ENCODE results near the gene TBC1D14.

The TBC1D14 gene

DNA sequence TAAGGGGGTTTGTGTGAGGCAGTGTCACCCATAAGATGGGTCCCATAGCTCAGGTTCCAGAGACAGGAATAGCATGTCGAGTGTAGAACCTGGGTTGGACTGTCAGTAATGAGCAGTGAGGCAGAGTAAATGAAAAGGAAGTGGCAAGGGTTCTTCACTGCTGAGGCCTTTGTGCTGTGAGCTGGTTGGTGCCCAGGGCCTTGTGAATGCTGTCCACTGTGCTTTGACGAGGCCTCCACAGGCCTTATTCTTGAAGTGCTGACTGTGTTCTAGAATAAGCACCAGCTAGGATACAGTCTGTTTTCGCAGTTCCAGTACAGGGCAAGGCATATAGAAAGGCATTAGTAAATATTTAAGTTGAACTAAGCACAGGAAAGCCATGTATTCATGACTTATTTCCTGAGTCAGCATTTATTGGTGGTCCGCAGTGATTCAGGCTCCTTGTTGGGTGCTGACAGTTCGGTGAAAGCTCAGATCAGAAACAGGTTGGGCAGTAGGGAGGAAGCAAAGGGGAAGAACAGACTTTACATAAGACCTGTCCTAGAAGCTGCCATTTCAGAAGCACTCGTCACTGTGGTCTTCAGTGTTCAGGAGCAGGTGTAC is 107.9 kb downstream of the TBC1D14 start:
- DNase-seq (ENCODE audit: low spot score), result no peak
- no peak for FAIRE-seq

DNA sequence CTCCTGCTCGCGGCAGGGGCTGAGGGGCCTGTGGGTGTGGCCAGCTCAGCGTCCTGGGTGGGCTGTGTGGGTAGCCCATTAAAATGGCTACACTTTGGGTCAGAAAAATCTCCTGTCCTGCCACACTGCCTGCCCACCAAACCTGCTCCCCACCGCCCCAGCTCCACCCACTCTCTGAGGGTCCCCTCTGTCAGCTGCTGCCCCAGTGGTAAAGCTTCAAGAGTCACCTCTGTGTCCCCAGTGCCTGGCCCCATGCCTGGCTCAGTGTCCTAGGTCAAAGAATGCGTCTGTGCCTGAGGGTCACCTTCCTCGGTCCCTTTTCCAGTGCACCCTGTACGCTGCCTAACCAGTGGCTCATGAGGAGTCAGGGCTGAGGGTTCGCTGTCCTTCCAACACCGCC is 108.7 kb downstream of the TBC1D14 start:
- DNase-seq (ENCODE audit: low spot score), result no peak
- FAIRE-seq, result no peak

DNA sequence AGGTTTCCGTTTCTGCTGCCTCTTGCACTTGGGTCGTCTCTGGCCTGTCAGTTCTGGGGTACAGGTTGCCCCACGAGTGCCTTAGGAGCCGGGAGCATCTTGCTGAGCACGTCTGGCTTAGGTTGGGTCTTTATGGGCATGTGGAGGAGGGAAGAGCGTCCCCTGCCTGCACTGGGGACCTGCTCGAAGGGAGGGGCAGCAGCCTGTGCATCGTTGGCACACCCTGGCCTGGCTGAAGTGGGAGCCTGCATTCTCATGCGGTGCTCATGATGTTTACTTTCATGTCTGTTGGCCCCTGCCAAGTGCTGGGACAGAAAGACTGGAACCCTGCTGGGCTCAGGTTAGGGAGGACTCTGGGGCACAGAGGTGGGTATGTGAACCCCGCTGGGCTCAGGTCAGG is 109.7 kb downstream of the TBC1D14 start:
- no peak for DNase-seq (ENCODE audit: low spot score)
- no peak for FAIRE-seq

DNA sequence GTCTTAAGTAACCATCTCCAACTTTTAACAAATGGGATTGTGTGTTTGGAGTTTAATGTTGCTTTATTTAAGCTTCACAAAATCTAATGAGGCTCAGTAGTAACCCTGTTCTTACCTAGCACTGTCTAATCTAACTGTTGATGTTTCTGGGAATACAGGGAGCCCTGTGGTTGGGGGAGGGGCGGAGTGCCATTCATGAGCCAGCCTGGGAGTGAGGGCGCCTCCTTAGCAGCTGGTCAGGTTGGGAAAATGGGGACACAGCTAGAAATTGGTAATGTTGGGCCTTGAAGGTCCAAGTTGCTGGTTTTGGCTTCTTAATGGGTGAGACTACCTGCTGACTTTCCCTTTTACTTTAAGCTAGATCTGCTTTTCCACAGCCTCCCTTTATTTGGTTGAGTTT is 110.7 kb downstream of the TBC1D14 start:
- FAIRE-seq, result no peak

DNA sequence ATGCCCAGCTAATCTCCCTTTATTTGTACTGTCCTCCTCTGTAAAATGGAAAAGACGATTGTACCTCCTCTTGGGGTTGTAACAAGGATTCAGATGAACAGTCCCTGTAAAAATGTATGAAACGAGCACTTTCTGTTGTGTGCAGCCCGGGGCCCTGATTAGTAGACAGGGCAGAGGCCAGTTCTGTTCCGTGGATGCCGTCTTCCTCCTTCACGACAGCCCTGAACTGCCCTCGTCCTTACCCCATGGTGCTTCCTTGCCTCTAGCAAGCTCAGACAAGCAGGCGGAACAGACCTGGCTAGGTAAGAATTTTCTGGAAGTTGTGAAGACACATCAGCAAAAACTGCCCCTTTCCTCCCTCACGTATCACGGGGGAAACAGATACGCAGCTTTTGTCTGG is 111.2 kb downstream of the TBC1D14 start:
- no peak for DNase-seq (ENCODE audit: low spot score)
- FAIRE-seq, result no peak

More for the DNA sequence above, 110.7 kb downstream of the TBC1D14 start:
- DNase-seq (ENCODE audit: low spot score), result no peak

DNA sequence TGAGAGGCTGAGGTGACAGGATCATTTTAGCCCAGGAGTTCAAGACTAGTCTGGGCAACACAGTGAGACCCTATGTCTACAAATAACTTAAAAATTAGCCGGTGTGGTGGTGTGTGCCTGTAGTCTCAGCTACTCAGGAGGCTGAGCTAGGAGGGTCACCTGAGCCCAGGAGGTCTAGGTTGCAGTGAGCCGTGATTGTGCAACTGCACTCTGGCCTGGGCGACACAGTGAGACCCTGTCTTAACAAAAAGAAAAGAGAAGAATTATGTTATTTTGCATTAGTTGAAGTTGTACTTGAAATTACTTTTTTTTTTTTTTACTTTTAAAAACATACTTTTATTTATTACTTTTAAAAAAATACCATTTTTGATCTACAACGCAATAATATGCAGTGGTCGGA is 111.7 kb downstream of the TBC1D14 start:
- DNase-seq (ENCODE audit: low spot score) (no peak), FAIRE-seq (no peak)

DNA sequence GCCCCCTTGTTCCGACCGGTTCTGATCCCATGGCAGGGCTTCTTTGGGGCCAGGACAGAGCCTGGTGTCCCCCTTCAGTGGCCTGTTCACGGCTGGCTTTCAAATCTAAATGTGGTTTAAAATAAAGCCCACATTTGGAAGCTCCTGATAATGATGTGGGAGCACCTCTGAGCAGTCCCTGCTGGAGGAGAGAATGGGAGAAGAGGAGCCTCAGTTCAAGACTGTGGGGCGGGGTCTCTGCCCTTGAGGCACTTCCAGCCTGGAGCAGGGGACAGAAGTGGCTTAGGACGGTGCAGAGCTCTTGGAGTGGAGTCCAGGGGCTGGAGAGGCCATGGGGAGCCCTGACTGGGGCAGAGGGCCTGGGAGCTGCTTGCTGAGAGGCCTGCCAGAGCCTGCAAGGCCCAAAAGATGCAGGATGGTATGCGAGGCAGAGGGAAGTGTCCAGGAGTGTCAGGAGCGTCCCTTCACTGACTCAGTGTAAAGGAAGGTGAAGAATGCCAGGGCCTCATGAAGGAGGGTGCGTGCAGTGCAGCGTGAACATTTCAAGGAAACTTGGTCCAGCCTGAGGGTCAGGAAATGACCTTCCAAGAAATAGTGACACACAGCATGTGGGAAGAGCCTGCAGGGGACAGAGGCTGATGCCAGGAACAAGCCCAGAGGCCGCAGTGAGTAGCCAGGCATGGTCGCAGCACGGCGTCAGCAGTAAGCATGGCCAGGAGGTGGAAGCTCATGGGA is 112.5 kb downstream of the TBC1D14 start:
- DNase-seq (ENCODE audit: low spot score) (peak; percentile 62), FAIRE-seq (no peak)

DNA sequence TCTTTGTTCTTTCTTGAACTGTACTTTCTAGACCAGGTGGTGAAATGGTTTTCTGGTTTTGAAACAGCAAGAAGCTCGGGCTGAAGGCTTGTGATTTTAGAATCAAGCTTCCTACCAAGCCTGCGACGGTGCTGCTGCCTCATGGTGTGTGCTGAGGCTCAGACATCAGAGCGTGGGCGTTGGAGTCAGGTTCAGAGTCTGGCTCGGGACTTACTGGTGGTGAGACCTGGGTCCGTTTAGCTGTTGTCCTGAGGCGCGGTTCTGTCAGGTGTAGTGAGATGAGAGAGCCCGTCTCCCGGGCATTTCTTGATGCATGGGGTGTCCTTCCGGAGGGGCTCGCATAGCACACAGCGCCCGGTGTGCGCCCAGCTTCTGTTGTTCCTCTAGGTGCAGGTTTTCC is 113.9 kb downstream of the TBC1D14 start:
- FAIRE-seq (no peak), DNase-seq (ENCODE audit: low spot score) (no peak)

DNA sequence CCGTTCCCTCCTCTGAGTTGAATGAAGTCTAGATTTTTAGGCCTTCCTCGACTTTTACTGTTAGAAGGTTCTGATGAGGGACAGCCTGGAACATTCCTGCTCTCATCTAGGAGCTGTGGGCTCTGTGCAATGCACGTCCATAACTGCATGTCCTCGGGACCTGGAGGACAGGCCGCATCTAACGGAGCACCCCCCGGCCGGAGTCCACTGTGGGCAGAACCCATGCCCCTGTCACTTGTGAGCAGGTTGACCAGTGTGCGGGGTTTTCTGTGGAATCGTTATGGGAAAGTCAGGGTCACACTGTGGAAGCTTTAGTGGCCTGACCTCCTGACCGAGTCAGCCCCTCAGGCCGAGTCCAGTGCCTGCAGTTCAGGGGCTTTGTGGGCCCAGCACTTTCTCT is 114.3 kb downstream of the TBC1D14 start:
- DNase-seq (ENCODE audit: low spot score) (no peak), FAIRE-seq (no peak)

DNA sequence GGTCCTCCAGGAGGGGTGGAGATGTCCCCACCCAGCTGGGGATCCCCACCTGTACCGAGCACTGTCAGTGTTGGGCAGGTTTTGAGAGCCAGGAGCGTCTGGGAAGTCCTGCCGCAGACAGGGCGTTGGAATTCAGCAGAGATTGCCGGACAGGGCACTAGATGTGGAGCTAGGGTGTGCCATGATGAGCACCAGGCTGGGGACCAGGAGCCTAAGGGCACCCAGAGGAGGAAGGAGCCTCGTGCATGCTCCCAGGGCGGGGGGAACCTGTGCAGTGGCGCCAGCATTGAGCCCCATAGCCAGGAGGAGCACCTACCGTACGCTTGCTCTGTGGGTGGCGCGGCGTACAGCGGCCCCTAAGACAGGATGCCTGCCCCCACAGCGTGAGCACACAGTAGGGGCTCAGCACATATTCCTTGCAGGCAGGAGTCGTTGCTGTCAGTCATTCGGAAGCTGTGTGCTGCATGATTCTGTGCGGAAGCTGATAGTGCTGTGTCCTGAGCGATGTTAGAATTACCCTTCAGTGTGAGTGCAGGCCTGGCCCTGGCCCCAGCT is 114.8 kb downstream of the TBC1D14 start:
- no peak for DNase-seq (ENCODE audit: low spot score)
- no peak for FAIRE-seq

DNA sequence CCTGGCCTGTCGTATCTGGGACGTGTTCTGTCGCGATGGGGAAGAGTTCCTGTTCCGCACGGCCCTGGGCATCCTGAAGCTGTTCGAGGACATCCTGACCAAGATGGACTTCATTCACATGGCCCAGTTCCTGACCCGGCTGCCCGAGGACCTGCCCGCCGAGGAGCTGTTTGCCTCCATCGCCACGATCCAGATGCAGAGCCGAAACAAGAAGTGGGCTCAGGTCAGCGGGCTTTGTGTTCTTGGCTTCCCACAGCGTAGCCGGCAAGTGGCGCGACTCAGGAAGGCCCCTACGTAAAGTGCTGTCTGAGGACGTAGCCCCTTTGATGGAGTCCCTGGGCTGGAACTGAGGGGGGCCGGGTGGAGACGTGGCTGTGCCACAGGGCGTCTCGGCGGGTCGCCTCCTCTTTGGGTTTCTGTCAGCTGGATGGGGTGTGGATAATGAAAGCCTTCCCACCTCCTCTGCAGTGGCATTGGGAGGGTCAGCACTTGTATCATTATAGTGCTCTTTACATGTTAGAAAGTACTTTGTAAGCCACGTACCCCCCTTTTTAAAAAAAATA is 115.5 kb downstream of the TBC1D14 start:
- FAIRE-seq (no peak), DNase-seq (ENCODE audit: low spot score) (no peak)

DNA sequence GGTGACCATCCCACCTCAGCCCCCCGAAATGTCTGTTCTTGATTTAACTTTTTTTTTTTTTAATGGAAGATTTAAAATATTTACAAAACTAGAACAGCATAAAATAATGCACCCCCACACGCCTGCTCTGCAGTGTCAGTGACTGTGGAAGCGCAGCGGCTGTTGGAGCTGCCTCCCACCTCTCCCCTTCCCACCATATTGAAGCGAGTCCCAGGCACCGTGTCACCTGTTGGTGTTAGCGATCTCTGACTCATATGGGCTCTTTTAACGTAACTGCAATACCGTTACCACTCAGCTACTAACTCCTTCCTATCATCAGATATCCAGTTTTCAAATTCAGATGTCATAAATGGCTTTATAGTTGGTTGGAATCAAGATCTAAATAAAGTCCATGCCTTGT is 116.5 kb downstream of the TBC1D14 start:
- no peak for DNase-seq (ENCODE audit: low spot score)
- no peak for FAIRE-seq

DNA sequence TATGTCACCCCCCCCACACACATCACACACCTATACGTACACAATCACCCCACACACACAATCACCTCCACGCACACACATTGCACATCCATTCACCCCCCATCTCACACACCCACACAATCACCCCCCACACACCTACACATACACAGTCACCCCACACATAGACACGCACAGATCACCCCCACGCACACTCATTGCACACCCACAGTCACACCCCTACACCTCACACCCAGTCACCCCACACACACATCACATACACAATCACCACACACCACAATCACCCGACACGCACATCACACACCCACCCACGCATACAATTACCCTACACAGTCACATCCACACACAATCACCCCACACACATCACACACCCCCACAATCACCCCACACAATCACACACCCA is 117.7 kb downstream of the TBC1D14 start:
- DNase-seq (ENCODE audit: low spot score), result no peak
- peak; percentile 65 for FAIRE-seq

DNA sequence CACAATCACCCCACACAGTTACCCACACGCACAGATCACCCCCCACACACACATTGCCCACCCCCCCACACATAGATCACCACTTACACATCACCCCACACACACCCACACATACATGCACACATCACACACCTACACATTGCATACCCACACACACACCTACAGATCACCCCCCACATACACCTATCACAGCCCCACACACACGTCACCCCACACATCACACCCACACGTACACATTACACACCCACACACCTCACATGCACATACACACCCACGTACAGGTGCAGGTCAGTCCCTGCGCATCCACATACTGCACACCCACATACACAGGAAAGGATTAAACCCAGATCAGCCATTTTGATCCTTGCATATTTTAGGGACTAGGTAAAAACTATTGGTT is 118.3 kb downstream of the TBC1D14 start:
- DNase-seq (ENCODE audit: low spot score) (no peak), FAIRE-seq (peak; percentile 86)

DNA sequence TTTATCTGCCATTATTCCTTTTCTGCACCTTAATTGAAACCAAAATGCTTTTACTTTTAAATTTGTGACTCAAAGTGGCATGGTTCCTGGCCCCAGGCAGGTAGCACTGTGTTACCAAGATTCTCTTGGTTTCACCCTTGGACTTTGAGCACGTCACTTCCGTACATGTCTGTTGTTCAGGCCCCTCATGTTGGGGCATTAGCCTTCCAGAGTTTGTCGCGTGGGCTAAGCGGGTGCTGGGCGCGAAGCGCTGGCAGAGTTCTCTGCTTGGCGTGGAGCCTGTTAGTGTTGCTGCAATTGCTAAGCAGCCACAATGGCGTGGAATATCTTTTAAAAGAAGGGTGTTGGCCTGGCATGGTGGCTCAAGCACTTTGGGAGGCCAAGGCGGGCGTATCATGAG is 119.6 kb downstream of the TBC1D14 start:
- no peak for DNase-seq (ENCODE audit: low spot score)
- no peak for FAIRE-seq

DNA sequence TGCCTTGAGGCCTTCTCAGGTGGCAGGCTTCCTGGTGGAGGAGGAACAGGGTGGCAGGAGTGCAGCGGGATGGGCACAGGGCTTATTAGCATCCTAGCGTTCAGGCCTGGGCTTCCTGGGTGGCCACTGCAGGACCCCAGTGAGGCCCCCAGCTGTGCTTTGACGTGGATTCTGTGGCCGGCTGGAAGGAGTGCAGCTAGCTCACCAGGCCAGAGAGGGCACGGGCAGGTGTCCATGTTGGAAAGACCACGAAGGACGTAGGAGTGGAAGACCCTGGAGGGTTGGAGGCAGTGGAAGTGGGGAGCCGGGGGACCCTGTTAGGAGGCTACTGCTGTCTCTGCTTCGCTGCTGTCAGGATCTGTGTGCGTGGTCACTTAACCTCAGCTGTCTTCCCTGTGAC is 120.3 kb downstream of the TBC1D14 start:
- FAIRE-seq, result no peak
- DNase-seq (ENCODE audit: low spot score), result no peak

DNA sequence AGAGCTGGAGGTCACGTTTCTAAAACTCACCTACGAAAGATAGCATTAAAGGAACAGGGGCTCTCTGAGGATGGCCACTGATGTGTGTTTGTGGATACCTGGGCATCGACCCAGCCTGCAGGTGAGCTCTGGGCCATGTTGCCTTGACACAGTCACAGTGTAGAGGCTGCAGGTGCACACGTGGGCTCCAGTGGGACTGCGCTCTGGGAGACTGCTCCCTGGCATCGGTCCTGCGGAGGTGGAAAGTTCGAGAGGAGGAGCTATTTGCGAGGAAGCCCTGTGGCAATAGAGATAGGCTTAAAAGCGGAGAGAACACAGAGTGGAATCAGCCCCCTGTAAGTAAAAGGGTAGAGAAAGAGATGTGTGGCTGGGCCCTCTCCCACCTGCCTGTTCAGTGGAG is 121.2 kb downstream of the TBC1D14 start:
- no peak for DNase-seq (ENCODE audit: low spot score)
- FAIRE-seq, result no peak

DNA sequence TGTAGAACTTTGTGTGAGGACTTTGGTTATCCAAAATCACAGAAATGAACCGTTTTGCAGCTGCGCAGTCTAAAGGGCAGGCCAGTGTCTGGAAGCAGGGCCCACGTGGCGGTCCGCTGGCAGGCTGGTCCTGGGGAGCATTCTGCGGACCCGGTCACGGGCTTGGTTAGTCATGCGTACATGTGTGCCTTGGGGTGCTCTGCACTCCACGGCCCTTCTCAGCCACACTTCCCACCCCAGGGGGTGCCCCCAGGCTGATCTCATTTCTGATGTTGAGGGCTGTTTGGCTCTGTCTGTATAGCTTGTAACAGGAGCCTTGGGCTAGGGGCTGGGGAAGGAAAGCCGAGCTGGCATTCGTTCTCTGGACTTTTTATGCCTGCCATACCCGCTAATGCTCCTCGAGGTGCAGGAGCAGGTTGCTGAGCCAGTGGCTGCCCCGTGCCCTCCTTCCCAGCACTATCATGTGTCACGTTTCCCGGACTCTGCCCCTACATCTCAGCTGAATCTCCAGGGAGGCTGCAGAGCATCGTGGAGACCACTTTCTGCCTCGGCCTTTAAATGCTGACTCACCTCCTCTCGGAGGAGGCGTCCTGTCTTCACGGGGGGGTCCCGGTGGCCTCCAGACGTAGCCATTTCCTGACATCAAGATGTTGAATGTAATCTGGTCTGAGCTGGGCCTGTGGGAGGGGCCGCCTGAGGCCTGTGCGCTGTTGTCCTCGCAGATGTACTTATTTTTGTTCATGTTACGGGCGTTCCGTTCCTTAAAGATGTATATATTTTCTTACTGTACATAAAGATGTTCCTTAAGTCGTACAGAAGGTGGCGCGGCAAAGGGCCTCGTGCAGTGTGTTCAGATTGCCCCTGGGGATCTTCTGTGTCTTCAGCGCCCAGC is 122.2 kb downstream of the TBC1D14 start:
- no peak for DNase-seq (ENCODE audit: low spot score)

DNA sequence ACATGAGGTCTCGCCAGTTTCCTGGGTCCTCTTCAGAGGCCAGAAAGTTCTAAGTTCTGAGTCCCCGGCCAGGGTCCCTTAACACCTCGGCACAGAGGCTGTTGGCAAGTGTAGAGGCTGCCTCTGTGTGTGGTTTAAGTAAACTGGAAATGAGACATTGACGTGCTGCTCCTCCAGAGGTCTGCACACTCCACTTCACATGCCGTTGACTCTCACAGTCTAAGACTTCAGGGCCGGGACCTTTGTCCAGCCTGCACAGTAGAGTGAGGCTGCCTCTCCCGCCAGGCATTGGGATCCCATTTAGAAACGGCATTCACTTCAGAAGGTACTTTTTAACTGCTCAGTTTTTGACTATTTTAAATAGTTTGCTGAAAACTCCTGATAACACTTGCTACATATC is 123.0 kb downstream of the TBC1D14 start:
- DNase-seq (ENCODE audit: low spot score), result no peak
- no peak for FAIRE-seq

More for the DNA sequence above, 122.2 kb downstream of the TBC1D14 start:
- no peak for FAIRE-seq

DNA sequence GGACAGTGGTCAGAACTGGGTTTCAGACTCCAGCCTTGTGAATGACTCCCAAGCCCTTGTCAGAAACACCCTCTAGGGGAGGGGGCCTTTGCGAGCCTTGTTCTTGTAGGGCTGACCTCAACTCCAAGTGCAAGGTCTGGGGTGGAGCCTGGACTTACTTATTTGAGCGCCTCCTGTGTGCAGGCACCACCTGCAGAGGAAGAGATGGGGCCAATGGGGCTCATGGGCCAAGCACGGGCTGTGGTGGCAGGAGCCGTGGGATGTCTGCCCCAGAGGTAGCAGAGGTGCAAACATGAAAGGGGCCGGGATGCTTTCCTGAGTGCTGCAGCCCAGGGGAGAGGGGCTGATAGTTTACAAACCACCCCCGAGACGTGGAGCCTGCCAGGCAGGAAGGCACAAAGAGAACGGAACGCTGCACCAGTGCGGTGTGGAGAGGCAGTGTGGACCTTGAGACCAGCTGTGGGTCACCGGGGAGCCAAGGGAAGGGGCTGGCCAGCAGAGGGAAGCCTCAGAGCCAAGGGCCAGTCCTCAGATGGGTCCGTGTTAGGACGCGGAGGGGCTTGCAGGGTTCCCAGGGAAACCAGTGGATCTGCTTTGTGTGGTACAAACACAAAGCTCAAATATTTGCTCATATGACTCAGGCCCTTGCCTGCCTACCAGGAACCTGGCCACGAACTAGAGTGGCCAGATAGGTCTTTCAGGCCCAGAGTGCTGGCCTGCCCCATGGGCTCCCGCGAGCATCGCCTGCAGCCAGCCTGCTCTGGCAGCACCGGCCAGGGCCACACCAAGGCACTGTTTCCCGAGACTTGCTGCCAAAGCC is 124.8 kb downstream of the TBC1D14 start:
- DNase-seq (ENCODE audit: low spot score) (no peak), FAIRE-seq (no peak)

DNA sequence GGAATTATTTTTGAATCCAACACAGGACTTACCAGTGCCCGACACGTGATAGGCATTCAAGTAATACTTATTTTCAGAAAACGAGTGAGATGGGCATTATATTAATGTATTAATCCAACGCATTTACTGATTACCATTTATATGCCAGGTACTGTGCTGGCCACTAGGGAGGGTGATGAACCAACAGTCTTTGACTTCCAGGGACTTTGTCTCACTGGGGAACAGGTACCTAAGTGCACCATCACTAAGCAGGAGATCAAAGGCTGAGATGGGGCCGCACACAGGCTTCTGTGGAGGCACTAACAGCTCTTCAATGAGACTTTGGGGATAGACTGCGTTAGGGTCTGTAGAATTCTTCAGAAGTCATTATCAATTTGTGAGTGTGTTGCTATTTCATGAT is 127.8 kb downstream of the TBC1D14 start:
- no peak for FAIRE-seq
- no peak for DNase-seq (ENCODE audit: low spot score)
